DMS53 treated with DMSO at 0.1 percent for 48 hours (cell line): ENCODE measurements around the gene DDX17.

ENCODE experiments used
- DNase-seq: peaks from one replicate; lab custom pipeline; 2025; ENCODE audit not compliant: unreplicated experiment; lab: John Stamatoyannopoulos, UW

Gene DDX17

DNA sequence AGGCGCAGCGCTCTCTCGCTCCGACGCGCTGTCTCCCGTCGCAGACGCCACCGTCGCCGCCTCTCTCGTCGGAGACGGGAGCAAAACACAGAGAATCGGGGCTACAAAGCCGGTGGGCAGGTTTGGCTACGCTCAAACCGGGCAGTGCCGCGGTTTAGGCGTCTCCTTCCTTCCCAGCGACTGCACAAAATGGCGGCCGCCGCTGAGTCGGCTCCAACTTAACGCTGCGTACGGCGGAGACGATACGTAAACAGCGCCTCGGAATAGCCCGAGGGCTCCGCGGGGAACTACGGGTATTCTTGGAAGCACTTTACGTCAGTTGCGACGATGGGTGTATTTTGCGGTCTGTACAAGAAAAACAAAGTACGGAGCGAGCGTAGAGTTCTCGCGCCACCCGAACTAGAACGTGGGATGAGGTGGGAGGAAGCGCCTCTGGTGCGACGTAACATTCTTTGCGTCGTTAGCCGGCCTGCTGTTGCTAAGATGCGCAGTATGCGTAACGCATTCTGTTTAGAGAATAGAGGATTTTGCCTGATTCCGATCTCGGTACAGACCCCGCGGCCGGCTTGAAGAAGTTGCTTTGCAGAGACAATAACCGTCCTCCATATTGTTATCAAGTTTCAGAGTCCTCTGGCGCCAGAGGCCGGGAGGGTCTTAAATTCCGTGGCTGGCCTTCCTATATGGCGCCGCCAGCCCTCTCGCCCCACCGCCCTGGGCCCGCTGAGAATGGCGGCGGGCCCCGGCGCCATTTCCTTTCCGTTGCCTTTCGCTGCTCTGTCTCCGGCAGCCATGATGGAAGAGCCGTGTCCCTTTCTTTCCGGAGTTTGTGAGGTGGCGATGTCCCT is at the start of gene DDX17:
Gene DDX17, minus strand, starts transcription at position 194 of the 845 bp plus-strand sequence.
- DNase-seq = peak; percentile 91

DNA sequence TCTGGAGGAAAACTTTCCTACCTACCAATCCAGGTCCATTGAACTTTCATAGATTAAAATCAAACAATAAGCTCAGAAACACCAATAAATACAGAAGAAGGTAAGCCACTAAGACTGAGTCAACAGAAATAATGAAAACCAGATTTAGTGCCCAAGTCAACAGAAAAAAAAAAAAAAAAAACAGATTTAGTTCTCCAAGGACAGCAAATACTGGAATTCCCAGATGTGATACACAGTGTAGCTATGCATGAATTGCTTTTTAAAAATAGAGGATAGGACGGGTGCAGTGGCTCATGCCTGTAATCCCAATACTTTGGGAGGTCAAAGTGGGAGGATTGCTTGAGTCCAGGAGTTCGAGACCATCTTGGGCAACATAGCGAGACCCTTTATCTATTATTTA is 48.2 kb upstream of the DDX17 start:
- no peak for DNase-seq

DNA sequence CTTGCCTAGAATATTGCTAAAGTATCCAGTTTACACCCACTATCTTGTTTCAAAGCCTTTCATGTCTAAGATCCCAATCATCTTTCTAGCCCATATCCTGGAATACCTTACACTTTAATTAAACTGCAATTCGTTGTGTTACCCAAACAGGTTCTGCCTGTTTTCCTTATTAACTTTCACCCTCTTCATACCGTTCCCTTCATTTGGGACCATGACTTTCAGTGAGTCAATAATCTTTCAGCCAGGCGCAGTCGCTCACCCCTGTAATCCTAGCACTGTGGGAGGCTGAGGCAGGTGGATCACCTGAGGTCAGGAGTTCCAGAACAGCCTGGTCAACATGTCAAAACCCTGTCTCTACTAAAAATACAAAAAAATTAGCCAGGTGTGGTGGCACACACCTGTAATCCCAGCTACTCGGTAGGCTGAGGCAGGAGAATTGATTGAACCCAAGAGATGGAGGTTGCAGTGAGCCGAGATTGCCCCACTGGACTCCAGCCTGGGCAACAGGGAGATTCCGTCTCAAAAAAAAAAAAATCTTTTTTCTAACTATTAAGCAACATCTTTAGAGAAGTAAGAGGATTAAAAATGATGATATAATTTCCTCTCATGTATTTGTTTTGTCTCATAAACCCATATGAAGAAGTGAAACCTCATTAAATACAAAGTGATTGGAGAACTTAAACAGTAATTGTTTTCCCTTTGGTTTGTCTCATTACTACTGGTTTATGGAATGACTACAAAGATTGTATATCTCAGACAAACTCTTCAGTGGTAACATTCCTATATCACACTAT is 43.2 kb upstream of the DDX17 start:
- DNase-seq = peak; percentile 7

DNA sequence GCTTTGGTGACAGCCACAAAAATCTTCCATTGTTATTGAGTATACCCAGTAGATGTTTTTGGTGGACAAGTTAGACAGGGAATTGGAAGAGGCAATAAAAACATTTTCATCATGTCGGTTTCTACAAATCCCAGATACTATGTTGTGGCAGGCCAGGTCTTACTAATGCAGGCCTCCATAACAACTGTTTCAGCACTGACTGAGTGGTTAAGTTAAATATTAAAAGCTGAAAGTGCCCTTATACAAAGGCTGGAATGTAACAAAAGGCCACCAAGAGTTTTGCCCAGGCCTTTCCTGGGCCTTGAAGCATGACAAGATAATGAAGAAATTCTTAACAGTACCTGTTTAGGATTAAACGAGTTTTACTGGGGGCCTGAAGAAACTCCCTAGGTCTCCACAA is 34.6 kb upstream of the DDX17 start:
- no peak for DNase-seq

DNA sequence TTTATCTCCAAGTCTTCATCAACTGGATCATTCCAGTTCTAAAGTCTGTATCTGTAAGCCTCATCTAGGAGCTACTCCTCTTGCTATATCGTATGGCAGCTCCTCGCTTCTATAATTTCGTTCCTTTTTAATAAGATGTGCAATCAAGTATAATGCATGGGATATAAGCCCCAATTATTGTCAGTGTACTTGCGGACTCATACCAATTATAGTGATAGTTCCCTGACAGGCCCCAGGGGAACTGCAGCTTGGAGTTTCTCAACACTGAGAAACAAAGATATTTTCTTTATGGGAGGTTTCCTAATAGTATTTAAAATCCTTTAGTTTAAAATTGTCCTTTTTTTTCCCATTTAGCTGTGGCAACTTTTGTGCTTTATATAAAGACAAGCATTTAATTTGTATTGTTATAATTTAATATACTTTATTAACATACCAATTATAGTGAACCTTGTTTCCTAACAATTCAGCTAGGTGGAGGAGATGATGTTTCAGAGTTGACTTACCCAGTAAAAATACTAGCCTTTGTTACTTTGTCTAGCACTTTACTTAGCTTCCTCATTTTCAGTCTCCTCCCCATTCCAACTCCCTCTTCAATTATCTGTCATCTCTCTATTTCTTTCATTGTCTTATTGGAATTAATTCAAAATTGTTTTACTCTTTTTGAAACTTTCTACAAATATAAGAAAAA is 25.3 kb upstream of the DDX17 start:
- no peak for DNase-seq

DNA sequence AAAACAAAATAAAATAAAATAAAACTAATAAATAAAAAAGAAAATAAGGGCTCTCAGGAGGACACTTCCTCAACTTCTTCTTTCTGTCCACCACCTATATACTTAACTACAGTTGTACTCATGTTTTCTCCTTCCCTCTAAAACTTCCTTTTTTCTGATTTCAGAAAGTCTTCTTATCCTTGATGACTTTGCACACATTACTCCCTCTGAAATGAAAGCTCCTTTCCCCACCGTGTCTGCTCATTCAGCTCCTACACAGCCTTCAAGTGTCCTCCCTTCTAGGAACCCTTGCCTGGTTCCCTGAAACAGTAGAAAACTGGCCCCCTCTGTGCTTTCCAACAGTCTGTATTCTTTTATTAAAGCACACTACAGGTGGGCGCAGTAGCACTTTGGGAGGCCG is 18.3 kb upstream of the DDX17 start:
- no peak for DNase-seq

DNA sequence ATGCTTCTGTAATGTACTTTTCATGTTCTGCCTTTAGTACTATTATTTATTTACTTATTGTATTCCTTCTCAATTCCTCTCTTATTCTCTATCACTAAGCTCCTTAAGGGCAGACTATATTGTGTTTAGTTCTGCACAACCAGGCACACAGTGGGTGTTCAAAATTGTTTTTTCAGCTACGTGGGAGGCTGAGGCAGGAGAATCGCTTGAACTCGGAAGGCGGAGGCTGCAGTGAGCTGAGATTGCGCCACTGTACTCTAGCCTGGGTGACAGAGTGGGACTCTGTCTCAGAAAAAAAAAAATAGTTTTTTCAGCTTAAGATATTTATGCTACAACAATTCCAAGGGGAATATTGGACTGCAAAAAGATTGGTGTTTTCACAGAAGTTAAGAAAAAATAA is 17.4 kb upstream of the DDX17 start:
- no peak for DNase-seq

DNA sequence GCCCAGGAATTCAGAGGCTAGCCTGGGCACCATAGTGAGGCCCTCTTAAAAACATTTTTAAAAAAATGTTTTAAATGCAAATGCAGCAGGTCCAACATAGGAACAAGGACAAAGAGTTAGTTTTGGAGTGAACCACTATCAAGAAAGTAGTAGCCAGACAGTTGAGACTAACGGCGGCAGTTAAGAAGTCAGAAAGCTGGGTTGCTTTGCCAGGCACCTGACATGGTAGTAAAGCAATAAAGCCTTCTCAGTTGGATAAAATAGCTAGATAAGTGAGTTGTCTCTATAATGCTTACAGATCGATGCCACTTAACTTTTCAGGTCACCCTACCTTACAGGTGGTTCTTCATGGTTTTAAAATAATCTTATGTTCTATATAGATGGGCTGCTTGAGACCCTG is 16.9 kb upstream of the DDX17 start:
- DNase-seq = no peak

DNA sequence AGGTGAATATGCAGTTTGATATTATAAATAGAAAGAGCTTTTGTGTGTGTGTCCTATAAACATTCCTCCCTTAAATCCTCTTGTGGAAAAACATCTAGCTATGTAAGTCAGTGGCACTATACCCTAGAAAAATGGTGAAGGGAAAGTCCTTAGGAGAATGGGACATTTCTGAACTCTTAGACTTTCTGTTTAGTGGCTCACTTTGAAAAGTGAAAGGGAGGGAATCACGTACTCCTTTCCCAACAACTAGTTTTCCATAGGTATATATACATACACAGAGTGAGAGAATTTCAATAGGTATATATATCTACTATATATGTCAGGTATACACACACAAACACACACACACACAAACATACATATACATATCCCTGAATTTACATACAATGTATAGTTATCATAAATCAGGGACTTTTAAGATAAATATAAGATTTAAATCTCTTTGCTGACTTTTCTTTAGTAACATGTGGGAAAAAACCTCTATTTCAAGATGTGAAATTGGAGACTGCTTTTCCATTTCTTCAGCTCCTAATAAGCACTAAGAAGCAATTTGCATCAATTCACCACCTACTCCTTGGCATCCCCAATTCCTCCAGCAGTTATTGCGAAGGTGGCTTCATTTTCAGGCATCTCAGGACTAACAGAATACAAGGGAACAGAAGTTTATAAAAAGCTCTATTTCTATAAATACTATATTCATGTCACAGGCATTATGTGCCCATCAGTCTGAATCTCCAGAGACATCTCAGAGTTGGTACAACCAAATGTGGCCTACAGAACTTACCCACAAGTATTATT is 13.5 kb upstream of the DDX17 start:
- no peak for DNase-seq

DNA sequence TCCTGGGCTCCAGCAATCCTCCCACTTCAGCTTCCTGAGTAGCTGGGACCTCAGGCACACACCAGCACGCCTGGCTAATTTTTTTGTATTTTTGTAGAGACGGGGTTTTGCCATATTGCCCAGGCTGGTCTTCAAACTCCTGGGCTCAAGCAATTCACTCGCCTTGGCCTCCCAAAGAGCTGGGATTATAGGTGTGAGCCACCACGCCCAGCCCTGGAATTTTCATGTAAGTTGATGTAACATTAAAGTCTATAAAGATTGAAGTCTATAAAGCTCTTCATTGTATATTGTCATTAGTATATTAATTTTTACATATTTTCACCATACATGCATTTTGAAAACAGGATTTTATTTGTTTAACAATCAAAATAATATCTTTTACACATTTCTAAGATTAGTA is 12.5 kb upstream of the DDX17 start:
- DNase-seq = no peak

DNA sequence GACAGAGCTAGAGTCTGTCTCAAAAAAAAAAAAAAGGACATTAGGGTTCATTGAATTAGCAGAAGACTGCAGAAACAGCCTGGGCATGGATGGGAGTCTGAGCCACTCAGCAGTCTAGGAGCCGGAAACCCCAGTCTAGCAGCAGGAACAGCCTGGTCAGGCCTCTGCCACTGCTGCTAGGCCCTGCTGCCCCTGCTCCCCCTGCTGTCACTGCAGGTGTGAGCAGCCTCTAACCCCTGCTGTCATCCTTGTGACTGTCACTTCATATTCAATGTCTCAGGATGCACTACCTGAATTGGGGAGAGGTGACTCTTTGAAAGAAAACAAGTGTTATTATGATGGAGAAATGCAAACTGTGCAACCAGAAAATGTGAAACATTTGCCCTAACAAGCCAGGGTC is 7.0 kb upstream of the DDX17 start:
- DNase-seq = no peak

DNA sequence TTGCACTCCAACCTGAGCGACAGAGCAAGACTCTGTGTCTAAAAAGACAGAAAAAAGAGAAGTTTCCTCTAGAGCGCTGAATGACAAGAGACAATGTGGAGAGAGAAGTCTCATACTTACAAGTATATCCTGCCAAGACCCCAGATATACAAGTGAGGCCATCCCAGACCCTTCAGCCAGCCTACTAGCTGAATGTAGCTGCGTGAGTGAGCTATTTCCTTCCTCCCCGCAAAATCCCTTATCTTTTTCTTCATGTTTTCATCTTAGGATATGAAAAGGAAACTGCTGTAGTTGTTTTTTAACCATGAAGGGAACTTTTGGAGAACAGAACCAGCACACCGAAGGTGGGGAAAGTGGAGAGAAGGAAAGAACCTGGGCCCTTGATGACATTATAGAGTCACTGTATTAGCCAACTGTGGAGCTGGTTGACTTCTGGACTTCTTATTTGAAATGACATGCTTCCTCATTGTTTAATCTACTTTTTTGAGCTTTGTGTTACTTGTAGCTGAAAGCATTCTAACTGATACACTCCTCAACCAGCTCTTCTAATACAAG is 4.4 kb upstream of the DDX17 start:
- DNase-seq = no peak

DNA sequence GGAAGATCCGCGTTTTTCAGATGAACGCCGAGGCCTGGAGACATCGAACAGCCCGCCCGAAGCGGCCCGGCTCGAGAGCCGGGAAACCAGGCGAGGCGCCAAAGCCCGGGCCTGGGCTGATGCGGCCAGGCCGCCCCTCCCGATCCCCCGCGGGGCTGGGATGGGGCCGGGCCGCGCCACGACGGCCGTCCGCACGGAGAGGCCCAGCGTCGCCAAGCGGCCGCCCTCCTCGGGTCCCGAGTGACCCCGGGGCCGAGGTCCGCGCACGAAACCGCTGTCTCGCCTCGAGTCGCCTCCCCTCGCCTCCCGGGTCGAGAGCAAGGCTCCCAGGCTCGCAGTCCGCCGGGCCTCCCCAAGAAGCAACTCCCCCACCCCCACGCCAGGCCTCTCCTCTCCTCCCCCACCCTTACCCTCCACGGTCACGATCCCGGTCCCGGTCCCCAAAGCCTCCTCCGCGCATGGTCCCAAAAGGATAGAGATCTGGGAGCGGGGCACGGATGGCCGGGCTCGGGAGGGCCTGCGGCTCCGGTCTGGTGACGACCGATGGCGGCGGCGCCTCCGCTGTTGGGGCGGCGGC is 482 bp downstream of the DDX17 start:
- no peak for DNase-seq

DNA sequence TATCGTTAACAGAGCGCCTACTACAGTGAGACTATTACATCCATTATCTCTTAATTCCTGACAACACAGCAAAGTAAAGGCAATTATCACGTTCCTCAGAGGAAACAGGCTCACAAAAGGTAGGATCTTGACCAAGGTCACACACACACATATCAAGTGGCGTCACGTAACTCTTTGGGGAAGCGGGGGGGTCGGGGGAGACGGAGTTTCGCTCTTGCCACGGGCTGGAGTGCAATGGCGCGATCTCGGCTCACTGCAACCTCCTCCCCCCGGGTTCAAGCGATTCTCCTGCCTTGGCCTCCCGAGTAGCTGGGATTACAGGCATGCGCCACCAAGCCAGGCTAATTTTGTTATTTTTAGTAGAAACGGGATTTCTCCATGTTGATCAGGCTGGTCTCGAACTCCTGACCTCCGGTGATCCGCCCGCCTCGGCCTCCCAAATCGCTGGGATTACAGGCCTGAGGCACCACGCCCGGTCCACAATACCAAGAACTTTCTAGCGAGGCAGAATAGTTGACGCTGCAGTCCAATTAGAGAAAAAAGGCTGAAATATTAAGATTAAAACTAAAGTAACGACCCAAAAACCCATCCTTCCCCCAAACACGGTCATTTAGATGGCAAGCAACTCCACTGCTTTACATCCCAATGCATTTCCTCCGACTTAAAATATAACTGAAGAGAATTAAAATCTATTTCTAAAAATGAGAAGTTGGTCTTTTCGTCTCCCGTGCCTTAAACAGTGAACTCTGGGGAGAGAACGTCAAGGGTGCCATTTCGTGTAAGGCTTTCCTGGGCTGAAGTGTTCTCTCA is 1.2 kb downstream of the DDX17 start:
- DNase-seq = no peak

DNA sequence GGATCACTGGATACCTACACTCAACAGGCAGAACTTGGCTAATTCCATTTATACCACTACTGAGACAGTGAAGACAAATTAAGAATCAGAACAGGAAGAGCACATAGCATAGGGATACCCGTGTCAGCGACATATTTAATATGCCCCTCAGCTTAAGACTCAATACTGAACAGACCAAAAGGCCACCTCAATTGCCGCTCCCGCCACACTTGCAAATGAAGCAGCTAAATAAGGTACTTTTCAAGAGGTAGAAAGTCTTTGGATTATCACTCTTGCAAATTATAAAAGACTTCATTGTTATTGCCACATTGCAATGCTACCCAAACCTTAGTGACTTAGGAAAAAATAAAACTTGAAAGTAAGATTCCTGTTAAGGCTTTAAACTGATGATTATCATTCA is 3.1 kb downstream of the DDX17 start:
- no peak for DNase-seq

DNA sequence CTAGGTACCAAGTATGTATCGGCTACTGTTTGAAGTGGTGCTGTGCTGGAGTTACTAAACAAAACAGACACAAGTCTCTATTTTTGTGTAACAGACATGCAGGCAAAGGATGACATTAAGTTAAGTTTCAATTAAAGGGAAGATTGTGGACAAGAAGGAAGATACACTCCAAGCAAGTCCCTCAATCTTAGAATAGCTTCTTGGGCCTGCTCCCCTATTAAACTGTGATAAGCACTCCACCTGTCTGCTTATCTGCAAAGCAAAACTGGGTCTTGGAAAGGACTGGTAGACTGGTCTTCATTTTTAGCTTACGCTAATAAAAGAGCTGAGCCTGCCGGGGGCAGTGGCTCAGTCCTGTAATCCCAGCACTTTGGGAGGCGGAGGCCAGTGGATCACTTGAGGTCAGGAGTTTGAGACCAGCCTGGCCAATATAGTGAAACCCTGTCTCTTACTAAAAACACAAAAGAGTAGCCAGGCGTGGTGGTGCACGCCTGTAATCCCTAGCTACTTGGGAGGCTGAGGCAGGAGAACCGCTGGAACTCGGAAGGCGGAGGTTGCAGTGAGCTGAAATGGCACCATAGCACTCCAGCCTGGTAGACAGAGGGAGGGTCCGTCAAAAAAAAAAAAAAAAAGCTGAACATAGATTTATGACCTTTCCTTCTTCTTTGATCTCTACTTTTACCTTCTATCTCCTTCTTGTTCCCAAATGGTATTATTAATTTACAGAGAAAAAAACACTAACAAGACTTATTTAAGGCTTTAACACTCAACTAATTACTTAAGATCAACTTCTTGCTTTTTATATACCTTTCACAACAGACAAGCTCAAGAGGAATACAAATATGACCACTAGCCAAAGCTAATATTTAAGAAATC is 4.1 kb downstream of the DDX17 start:
- no peak for DNase-seq

DNA sequence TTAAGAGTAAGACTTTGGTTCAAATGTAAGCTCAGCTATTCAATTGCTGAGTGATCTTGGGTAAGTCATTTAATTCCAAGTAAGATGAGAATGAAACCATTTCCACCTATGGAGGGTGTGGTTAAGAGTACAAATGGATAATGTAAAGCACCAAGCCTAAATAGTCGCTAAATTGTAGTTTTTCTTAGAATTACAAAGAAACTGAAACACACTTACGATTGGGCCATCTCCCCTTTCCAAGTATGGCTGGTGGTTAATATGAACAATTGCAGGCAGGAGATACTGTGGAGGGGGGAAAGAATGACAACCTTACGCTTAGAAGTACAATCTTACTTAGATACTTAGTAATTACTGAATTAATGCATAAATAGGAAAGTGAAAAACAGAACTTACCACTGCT is 8.2 kb downstream of the DDX17 start:
- DNase-seq = no peak

DNA sequence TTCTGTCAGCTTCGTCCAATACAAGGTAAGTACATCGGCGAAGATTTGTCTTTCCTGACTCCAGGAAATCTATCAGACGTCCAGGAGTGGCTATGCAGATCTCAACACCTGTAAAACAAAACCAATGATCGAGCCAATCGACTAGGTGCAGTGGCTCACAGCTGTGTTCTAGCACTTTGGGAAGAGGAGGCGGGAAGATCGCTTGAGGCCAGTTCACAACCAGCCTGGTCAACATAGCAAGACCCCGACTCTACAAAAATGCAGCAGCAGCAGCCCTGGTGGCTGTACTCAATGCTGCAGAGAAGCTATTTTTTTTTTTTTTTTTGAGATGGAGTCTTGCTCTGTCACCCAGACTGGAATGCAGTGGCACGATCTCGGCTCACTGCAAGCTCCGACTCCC is 11.2 kb downstream of the DDX17 start:
- DNase-seq = no peak

DNA sequence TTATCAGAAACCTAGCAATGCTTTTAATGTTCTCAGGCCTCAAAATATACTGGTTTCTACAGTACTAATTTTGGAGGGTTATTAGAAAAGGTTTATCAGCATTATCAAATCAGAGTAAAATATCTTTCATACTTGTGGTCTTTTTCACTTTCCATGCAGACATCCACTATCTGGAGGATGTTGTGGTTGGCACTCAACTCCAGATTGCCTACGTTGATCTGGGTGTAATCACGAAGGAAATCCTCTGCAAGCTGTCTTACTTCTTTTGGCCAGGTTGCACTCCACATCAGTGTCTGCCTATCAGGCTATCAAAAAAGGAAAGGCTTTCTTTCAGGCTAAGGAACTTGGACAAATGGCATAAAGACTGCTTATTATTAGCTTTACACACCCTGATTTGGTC is 11.6 kb downstream of the DDX17 start:
- DNase-seq = no peak
